ENCODE measurements around the gene MSGN1. TPM values are rescaled to one million over a fixed set of nuclear protein-coding genes. Genes with fewer than 3 reads are reported as not detected.

The MSGN1 gene
- total RNA-seq, 1 experiment from 2014 or later, result not detected

GRCh38 chr2:17813742-17814473 is 2.4 kb upstream of the MSGN1 start:
- no peak overlapping the region for H3K4me2 ChIP-seq
- no peaks in the 10 kb centered on the region for H3F3A ChIP-seq (ENCODE audit: insufficient read depth, low read depth)
- H2AFZ ChIP-seq, result no peak overlapping the region
- H4K20me1 ChIP-seq (ENCODE audit: insufficient read depth), result no peaks in the 10 kb centered on the region
- intact Hi-C loops (cut with micrococcal nuclease; ENCODE audit: unreplicated experiment), result no loop called here
- no peak overlapping the region for H3K27ac ChIP-seq
- CTCF ChIA-PET, result no interaction called here
- TF ChIP-seq, protein P1, sequence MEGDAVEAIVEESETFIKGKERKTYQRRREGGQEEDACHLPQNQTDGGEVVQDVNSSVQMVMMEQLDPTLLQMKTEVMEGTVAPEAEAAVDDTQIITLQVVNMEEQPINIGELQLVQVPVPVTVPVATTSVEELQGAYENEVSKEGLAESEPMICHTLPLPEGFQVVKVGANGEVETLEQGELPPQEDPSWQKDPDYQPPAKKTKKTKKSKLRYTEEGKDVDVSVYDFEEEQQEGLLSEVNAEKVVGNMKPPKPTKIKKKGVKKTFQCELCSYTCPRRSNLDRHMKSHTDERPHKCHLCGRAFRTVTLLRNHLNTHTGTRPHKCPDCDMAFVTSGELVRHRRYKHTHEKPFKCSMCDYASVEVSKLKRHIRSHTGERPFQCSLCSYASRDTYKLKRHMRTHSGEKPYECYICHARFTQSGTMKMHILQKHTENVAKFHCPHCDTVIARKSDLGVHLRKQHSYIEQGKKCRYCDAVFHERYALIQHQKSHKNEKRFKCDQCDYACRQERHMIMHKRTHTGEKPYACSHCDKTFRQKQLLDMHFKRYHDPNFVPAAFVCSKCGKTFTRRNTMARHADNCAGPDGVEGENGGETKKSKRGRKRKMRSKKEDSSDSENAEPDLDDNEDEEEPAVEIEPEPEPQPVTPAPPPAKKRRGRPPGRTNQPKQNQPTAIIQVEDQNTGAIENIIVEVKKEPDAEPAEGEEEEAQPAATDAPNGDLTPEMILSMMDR (conservative IDR thresholded peaks at IDR 0.05), result no peak
- no peak for TF ChIP-seq EZH2 (IDR thresholded peaks at IDR 0.05; ENCODE audit: low read depth)
- no peaks in the 10 kb centered on the region for H3K9me3 ChIP-seq (ENCODE audit: insufficient read depth, low read depth)
- no peaks in the 10 kb centered on the region for H3K4me1 ChIP-seq (replicated peaks; ENCODE audit: insufficient read depth)
- DNase-seq, result no peak
- no peaks in the 10 kb centered on the region for H3K79me2 ChIP-seq (ENCODE audit: low read depth)
- no peak overlapping the region for H3K4me3 ChIP-seq
- H3K36me3 ChIP-seq (ENCODE audit: low read depth), result no peaks in the 10 kb centered on the region
- POLR2A ChIA-PET (ENCODE audit: unreplicated experiment), result no interaction called here
- H3K27me3 ChIP-seq (ENCODE audit: insufficient read depth, low read depth), result no peaks in the 10 kb centered on the region
- H3K9me2 ChIP-seq (ENCODE audit: insufficient read depth), result no peaks in the 10 kb centered on the region
- BruUV-seq (replicated peaks), result no TSS peak

- H2AFZ ChIP-seq, result no peak overlapping the region
- no peaks in the 10 kb centered on the region for H3K27me3 ChIP-seq (ENCODE audit: insufficient read depth, low read depth)
- H3K4me1 ChIP-seq (replicated peaks; ENCODE audit: insufficient read depth), result no peaks in the 10 kb centered on the region
- intact Hi-C loops (cut with micrococcal nuclease; ENCODE audit: unreplicated experiment), result no loop called here
- H3K79me2 ChIP-seq (ENCODE audit: low read depth), result no peaks in the 10 kb centered on the region
- no TSS peak for BruUV-seq (replicated peaks)
- TF ChIP-seq, protein P1 (conservative IDR thresholded peaks at IDR 0.05), result no peak
- no peak for TF ChIP-seq EZH2 (IDR thresholded peaks at IDR 0.05; ENCODE audit: low read depth)
- no peaks in the 10 kb centered on the region for H3K9me2 ChIP-seq (ENCODE audit: insufficient read depth)
- no peak overlapping the region for H3K27ac ChIP-seq
- no peaks in the 10 kb centered on the region for H3K36me3 ChIP-seq (ENCODE audit: low read depth)
- no peaks in the 10 kb centered on the region for H4K20me1 ChIP-seq (ENCODE audit: insufficient read depth)
- POLR2A ChIA-PET (ENCODE audit: unreplicated experiment), result no interaction called here
- H3K4me3 ChIP-seq, result no peak overlapping the region
- no peaks in the 10 kb centered on the region for H3K9me3 ChIP-seq (ENCODE audit: insufficient read depth, low read depth)
- no peaks in the 10 kb centered on the region for H3F3A ChIP-seq (ENCODE audit: insufficient read depth, low read depth)
- DNase-seq, result no peak
- CTCF ChIA-PET, result no interaction called here
- no peak overlapping the region for H3K4me2 ChIP-seq
These were observed 1.7 kb upstream of the MSGN1 start for GRCh38 chr2:17814601-17815000.

DNA sequence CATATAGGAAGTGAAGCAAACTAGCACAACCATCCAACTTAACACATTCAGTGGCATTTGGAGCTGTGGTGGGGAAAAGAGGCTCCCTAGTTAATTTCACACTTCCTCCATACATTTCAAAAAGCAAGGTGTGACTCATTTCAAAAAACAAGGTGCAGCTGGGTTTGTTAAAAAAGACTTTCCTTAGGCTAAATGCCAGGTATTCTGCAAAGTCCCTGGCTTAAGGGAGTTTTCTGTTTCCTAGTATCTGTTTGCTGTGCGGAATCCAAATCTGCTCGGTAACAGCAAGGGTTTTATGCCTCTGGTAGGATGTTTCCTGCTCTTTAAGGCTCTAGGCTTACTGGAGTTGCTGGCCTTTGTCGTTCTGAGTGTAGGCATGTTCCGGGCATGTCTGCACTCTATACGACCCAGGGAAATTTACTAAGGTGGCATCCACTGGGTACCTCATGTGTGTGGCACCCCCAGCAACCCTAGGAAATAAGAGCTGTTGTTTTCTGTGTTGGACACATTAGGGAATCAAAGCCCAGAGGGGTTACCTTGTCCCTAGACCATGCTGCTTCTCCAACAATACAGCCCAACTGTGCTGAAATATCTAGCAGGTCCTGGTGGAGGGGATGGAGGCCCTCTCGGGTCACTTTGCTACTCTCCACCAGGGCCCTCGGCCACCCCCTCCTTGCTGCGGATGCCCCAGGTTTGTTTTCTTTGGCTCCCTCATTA is 634 bp upstream of the MSGN1 start:
- Histone ChIP-seq H2AFZ (no peak overlapping the region), H3K4me1 (replicated peaks; ENCODE audit: insufficient read depth) (no peaks in the 10 kb centered on the region), H3K4me2 (no peak overlapping the region), H3K9me3 (ENCODE audit: insufficient read depth, low read depth) (no peaks in the 10 kb centered on the region), H3K4me3 (no peak overlapping the region), H3K27ac (no peak overlapping the region), H3K27me3 (ENCODE audit: insufficient read depth, low read depth) (no peaks in the 10 kb centered on the region), H3K36me3 (ENCODE audit: low read depth) (no peaks in the 10 kb centered on the region), H4K20me1 (ENCODE audit: insufficient read depth) (no peaks in the 10 kb centered on the region), H3K9me2 (ENCODE audit: insufficient read depth) (no peaks in the 10 kb centered on the region; the same call in 1 of the 2 replicates), H3K79me2 (ENCODE audit: low read depth) (no peaks in the 10 kb centered on the region), H3F3A (ENCODE audit: insufficient read depth, low read depth) (no peaks in the 10 kb centered on the region)
- intact Hi-C loops (cut with micrococcal nuclease; ENCODE audit: unreplicated experiment), result no loop called here
- ChIA-PET POLR2A (ENCODE audit: unreplicated experiment) (no interaction called here), CTCF (no interaction called here)
- DNase-seq, result peak in 1 of 2 experiments; percentile 48
- no TSS peak for BruUV-seq (replicated peaks)
- TF ChIP-seq, protein P1 (conservative IDR thresholded peaks at IDR 0.05), result no peak
- TF ChIP-seq EZH2 (IDR thresholded peaks at IDR 0.05; ENCODE audit: low read depth), result no peak

Data from PC-9 (cell line).